Activated T-helper 1 cell treated with anti-CD3 and anti-CD28 coated beads, Interleukin-12 subunit alpha, Interleukin-12 subunit beta, Interleukin-2, Interleukin-4 antibody, amounts not matched to agents 30 ng/mL and 10 ng/mL and 1 ng/mL, durations not matched to agents 14 hours and 24 hours and 36 hours (primary cell): ENCODE results near the gene TRIM31. TPM values are rescaled to one million over a fixed set of nuclear protein-coding genes. Genes with fewer than 3 reads are reported as not detected.

Experiments
- DNase-seq: peaks from one replicate; pipeline ENCODE4 v3.0.0; 2021; ENCODE audit warnings: low spot score
- H3K27ac Mint-ChIP-seq: one replicate; pipeline ENCODE4 v1.8.0; 2021; ENCODE audit warnings: mild to moderate bottlenecking, mixed read lengths
- H3K27me3 Mint-ChIP-seq: one replicate; pipeline ENCODE4 v1.8.0; 2022; ENCODE audit warnings: mild to moderate bottlenecking, moderate library complexity, mixed read lengths; ENCODE audit not compliant: insufficient read depth
- H3K36me3 Mint-ChIP-seq: one replicate; pipeline ENCODE4 v1.8.0; 2021; ENCODE audit warnings: low read depth, mixed read lengths
- H3K4me1 Mint-ChIP-seq: one replicate; pipeline ENCODE4 v1.8.0; 2021; ENCODE audit warnings: low read depth, mixed read lengths
- H3K4me3 Mint-ChIP-seq: one replicate; pipeline ENCODE4 v1.8.0; 2021; ENCODE audit warnings: mild to moderate bottlenecking, moderate library complexity, mixed read lengths
- H3K9me3 Mint-ChIP-seq: one replicate; pipeline ENCODE4 v1.8.0; 2021; ENCODE audit warnings: mixed read lengths
- intact Hi-C: fragments of 100-400 bp; cut with micrococcal nuclease; formaldehyde crosslinking; loops from one replicate; pipeline ENCODE4 v1.15.1; 2024
- total RNA-seq: library from RNA; stranded (reverse); gene quantifications from 2 replicates; pipeline ENCODE4 v1.2.3, GENCODE V29; 2022

Gene TRIM31
- total RNA-seq: not detected in 2 replicates

- no peak within 1 kb of the TSS for H3K27ac Mint-ChIP-seq
- DNase-seq: no peak
- intact Hi-C loops: no loop called here
- H3K27me3 Mint-ChIP-seq: peaks cover 51% of the 10 kb centered on the region
- peaks cover 15% of the 10 kb centered on the region for H3K4me1 Mint-ChIP-seq
- H3K36me3 Mint-ChIP-seq: no peaks in the 10 kb centered on the region
- no peaks in the 10 kb centered on the region for H3K9me3 Mint-ChIP-seq
- no peak within 1 kb of the TSS for H3K4me3 Mint-ChIP-seq
Measured at GRCh38 chr6:30113003-30113759, at the start of gene TRIM31. TRIM31 (minus strand) TSS chr6:30113090; CDS start chr6:30112805, 285 bp downstream.

- intact Hi-C loops: no loop called here
- Mint-ChIP-seq H3K4me1 (peaks cover 70% of the 10 kb centered on the region), H3K27ac (peak overlapping the region; percentile 37), H3K27me3 (no peaks in the 10 kb centered on the region), H3K9me3 (peaks cover 3% of the 10 kb centered on the region), H3K36me3 (no peaks in the 10 kb centered on the region), H3K4me3 (peak overlapping the region; percentile 23)
- DNase-seq: no peak
Measured at GRCh38 chr6:30162265-30163089, 49.6 kb upstream of the TRIM31 start.

- intact Hi-C loops: no loop called here
- Mint-ChIP-seq H3K27ac (peak within 1 kb of the TSS; percentile 4), H3K27me3 (no peaks in the 10 kb centered on the region), H3K9me3 (peaks cover 3% of the 10 kb centered on the region), H3K4me3 (no peak within 1 kb of the TSS), H3K36me3 (no peaks in the 10 kb centered on the region), H3K4me1 (peaks cover 60% of the 10 kb centered on the region)
- no peak for DNase-seq
Measured at GRCh38 chr6:30160785-30161531, 48.1 kb upstream of the TRIM31 start, which contains the start of gene TRIM10. TRIM10 (minus strand) TSS chr6:30161211; CDS start chr6:30160858, 353 bp downstream.

GRCh38 chr6:30160008-30160784 lies 47.3 kb upstream of the TRIM31 start:
- no peaks in the 10 kb centered on the region for H3K27me3 Mint-ChIP-seq
- H3K27ac Mint-ChIP-seq: peak overlapping the region; percentile 4
- H3K36me3 Mint-ChIP-seq: no peaks in the 10 kb centered on the region
- no peak overlapping the region for H3K4me3 Mint-ChIP-seq
- peaks cover 3% of the 10 kb centered on the region for H3K9me3 Mint-ChIP-seq
- peaks cover 55% of the 10 kb centered on the region for H3K4me1 Mint-ChIP-seq
- DNase-seq: no peak
- intact Hi-C loops: no loop called here

- Mint-ChIP-seq H3K4me3 (no peak overlapping the region), H3K9me3 (no peaks in the 10 kb centered on the region), H3K27me3 (peaks cover 3% of the 10 kb centered on the region), H3K36me3 (no peaks in the 10 kb centered on the region), H3K27ac (peak overlapping the region; percentile 15), H3K4me1 (peaks cover 39% of the 10 kb centered on the region)
- intact Hi-C loops: no loop called here
- DNase-seq: no peak
Measured at GRCh38 chr6:30158475-30159040, 45.7 kb upstream of the TRIM31 start.

- H3K4me1 Mint-ChIP-seq: peaks cover 33% of the 10 kb centered on the region
- no peak overlapping the region for H3K27ac Mint-ChIP-seq
- no peaks in the 10 kb centered on the region for H3K36me3 Mint-ChIP-seq
Measured at GRCh38 chr6:30157999-30158398, 45.1 kb upstream of the TRIM31 start.

GRCh38 chr6:30157581-30157980 lies 44.7 kb upstream of the TRIM31 start:
- no peak for DNase-seq
- H3K9me3 Mint-ChIP-seq: no peaks in the 10 kb centered on the region
- H3K36me3 Mint-ChIP-seq: no peaks in the 10 kb centered on the region
- intact Hi-C loops: no loop called here
- no peak overlapping the region for H3K27ac Mint-ChIP-seq
- no peak overlapping the region for H3K4me3 Mint-ChIP-seq
- H3K4me1 Mint-ChIP-seq: peaks cover 33% of the 10 kb centered on the region
- H3K27me3 Mint-ChIP-seq: peaks cover 3% of the 10 kb centered on the region

More at GRCh38 chr6:30157999-30158398, 45.1 kb upstream of the TRIM31 start:
- intact Hi-C loops: no loop called here
- Mint-ChIP-seq H3K9me3 (no peaks in the 10 kb centered on the region), H3K27me3 (peaks cover 3% of the 10 kb centered on the region), H3K4me3 (no peak overlapping the region)
- no peak for DNase-seq

GRCh38 chr6:30156774-30157173 lies 43.9 kb upstream of the TRIM31 start:
- Mint-ChIP-seq H3K27ac (no peak overlapping the region), H3K4me1 (peaks cover 28% of the 10 kb centered on the region), H3K36me3 (no peaks in the 10 kb centered on the region), H3K27me3 (peaks cover 3% of the 10 kb centered on the region), H3K9me3 (no peaks in the 10 kb centered on the region), H3K4me3 (no peak overlapping the region)
- intact Hi-C loops: no loop called here
- DNase-seq: no peak

GRCh38 chr6:30156262-30156599 lies 43.3 kb upstream of the TRIM31 start:
- Mint-ChIP-seq H3K4me3 (no peak overlapping the region), H3K27ac (no peak overlapping the region), H3K27me3 (peaks cover 3% of the 10 kb centered on the region), H3K9me3 (no peaks in the 10 kb centered on the region), H3K36me3 (no peaks in the 10 kb centered on the region), H3K4me1 (peaks cover 33% of the 10 kb centered on the region)
- intact Hi-C loops: no loop called here
- DNase-seq: no peak

GRCh38 chr6:30155520-30156261 lies 42.8 kb upstream of the TRIM31 start:
- intact Hi-C loops: no loop called here
- H3K4me1 Mint-ChIP-seq: peaks cover 33% of the 10 kb centered on the region
- no peak for DNase-seq

GRCh38 chr6:30154709-30155519 lies 42.0 kb upstream of the TRIM31 start:
- H3K9me3 Mint-ChIP-seq: no peaks in the 10 kb centered on the region
- H3K4me3 Mint-ChIP-seq: no peak overlapping the region
- intact Hi-C loops: no loop called here
- H3K4me1 Mint-ChIP-seq: peaks cover 30% of the 10 kb centered on the region
- peaks cover 4% of the 10 kb centered on the region for H3K27me3 Mint-ChIP-seq
- no peaks in the 10 kb centered on the region for H3K36me3 Mint-ChIP-seq
- no peak overlapping the region for H3K27ac Mint-ChIP-seq
- DNase-seq: no peak

More at GRCh38 chr6:30155520-30156261, 42.8 kb upstream of the TRIM31 start:
- no peak overlapping the region for H3K27ac Mint-ChIP-seq
- H3K4me3 Mint-ChIP-seq: no peak overlapping the region
- no peaks in the 10 kb centered on the region for H3K9me3 Mint-ChIP-seq
- no peaks in the 10 kb centered on the region for H3K36me3 Mint-ChIP-seq
- peaks cover 4% of the 10 kb centered on the region for H3K27me3 Mint-ChIP-seq
